ENCODE results near the gene VSTM5.
"Not testable (repeated sequence)": the region's sequence is repeated elsewhere in the genome, so short reads cannot be mapped to it uniquely, and the experiment has no call there.

The VSTM5 gene

GRCh38 chr11:93784935-93785360, 65.5 kb downstream of the VSTM5 start:
- DNase-seq, result peak; percentile 31

GRCh38 chr11:93784145-93784934, 66.1 kb downstream of the VSTM5 start, which contains the start of gene MED17:
MED17 (plus strand) TSS chr11:93784282; CDS start chr11:93784514, 232 bp downstream.
- DNase-seq, result peak; percentile 94

DNA sequence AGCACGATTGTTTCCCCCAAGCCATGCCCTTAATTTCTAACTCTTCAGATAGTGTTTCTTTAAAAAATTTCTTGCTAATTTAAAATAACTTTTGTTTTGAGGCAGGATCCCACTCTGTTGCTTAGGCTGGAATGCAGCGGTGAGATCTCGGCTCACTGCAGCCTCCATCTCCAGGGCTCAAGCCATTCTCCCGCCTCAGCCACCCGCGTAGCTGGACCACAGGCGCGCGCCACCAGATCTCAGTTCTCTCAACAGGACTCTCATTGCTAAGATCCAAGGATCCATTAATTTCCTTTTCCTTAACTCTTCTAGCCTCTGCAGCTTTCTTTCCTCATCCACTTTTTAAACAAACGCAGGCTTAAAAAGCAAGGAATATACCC, 66.7 kb downstream of the VSTM5 start:
- DNase-seq, result no peak

DNA sequence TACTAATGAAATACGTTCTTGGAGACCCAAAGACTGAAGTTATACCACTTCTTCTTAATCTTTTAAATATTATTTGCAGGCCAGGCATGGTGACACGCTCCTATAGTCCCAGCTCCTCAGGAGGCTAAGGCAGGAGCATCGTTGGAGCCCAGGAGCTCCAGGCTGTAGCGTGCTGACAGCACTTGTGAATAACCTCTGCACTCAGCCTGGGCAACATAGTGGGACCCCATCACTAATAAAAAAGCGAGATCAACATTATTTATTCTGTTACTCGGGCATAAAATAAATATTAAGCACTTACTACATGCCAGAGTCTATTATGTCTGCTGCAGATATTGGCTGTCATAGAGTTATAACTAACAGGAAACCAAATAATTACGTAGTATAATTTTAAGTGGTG, 67.1 kb downstream of the VSTM5 start:
- no peak for DNase-seq

DNA sequence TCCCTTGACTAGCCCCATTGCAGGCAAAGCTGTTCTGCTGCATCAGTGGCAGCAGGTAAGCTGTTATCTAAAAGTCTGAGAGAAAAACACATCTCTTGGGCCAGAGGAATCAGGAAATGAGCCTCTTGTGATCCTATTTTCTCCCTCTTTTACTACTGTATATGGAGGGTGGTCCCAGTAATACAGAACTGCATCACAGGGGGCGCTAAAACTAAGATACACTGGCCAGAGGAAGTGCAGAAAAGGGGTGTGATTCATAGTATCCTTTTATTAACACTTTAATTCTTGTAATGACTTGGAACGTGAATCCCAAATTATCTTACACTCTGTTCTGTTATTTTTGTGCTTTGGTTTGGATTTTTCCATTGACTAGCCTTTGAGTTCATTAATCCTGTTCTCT, 75.1 kb downstream of the VSTM5 start:
- peak; percentile 31 for DNase-seq

- DNase-seq, result not testable (repeated sequence)
These were observed 75.9 kb downstream of the VSTM5 start for GRCh38 chr11:93774560-93774959.

GRCh38 chr11:93773601-93774200, 76.7 kb downstream of the VSTM5 start:
- no peak for DNase-seq

DNA sequence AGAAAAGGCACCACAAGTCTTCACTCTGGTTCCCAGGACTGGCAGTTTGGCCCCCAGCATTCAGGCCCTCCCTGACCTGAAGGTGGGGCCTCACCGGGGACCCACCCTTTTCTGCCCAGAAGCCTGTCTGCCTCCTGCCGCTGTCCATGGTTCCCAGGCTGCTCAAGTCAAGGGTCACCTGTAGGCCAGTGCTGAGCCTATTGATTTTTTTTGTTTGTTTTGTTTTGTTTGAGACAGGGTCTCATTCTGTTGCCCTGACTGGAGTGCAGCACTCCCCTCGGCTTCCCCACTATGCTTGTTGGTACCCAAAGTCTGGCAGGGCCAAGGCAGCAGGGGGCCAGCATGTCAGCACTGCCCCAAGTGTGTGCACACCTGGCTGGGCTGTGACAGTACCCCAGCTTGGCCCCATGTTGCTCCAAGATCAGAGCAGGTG, 77.4 kb downstream of the VSTM5 start:
- no peak for DNase-seq

DNA sequence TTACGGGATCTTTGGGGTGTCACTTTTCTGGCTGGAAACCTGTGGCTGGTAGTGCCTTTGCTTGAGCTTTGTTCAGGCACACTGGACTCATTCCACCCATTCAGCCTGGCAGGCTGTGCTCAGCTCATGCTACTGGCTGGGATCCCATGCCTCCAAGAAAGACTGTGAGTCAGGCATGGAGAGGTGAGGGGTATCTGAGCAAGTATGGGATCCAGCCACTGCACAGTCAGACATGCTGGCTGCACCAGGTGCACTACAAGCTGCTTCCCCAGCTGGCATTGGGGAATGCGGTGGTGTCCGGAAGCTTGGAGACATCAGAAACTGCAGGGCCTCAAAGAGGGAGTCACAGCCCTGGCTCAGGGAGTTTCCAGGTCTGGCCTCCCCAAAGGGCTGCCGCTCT, 78.3 kb downstream of the VSTM5 start:
- no peak for DNase-seq

GRCh38 chr11:93770160-93770559, 80.3 kb downstream of the VSTM5 start:
- DNase-seq, result no peak
